NB4 (cell line): Measurements from ENCODE around the gene TAPT1.

Experiments
- DNase-seq: peaks from one replicate; pipeline ENCODE4 v3.0.0; 2010; ENCODE audit warnings: low read depth
- H3K4me3 ChIP-seq: one replicate; pipeline ENCODE4 v1.5.1; 2011; ENCODE audit warnings: mild to moderate bottlenecking, low read depth, low read length, moderate library complexity
- MYC ChIP-seq: IDR thresholded peaks from 2 replicates; pipeline ENCODE4 v1.6.1; 2011; ENCODE audit warnings: low read depth, low read length
- POLR2A ChIP-seq: IDR thresholded peaks from 2 replicates; pipeline ENCODE4 v1.6.1; 2011; ENCODE audit warnings: mild to moderate bottlenecking; ENCODE audit not compliant: insufficient read length; ENCODE audit errors: extremely low read depth
- TF ChIP-seq, protein P1 (sequence below): IDR thresholded peaks from 2 replicates; pipeline ENCODE4 v1.6.1; 2011; ENCODE audit warnings: low read depth, low read length
- TF ChIP-seq, protein P2 (sequence below): IDR thresholded peaks from one replicate; pipeline ENCODE4 v1.5.1; 2012; ENCODE audit warnings: low read depth, low read length

The TAPT1 gene

DNA sequence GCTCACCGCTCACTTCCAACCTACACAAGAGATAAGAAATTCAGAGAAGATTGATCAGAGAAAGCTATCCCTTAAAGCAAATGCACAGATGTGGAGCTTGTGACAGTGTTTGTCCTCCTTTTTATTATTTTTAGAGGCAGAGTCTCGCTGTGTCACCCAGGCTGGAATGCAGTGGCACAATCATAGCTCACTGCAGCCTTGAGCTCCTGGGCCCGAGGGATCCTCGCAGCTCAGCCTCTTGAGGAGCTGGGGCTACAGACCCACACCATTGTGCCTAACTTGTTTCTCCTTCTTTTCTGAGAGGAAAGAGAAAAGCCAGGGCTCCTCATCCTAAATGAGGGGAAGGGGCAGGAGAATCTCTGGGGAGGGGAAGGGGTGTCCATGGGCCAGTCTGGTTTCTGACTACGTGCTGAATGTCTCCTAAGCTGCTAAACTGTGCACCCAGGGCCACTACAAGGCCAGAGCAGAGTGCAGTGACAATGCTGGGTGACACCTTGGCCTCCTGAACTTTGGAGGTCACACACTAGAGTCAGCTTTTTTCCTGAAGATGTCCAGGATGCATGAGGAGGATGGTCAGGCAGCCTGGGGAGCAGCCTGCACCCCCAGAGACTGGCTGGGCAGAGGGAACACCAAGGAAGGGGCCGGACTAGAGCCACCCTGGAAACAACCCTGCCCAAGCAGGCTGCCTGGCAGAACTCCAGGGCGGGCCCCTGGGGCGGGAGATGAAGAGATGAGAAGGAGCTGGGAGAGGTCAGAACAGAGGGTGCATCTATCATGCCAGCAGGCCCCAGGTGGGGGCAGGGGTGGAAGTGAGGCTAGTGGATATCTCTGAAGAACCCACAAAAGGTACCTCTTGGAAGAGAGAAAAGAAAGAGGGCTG is 87.0 kb downstream of the TAPT1 start:
- DNase-seq = no peak
- no peak overlapping the region for H3K4me3 ChIP-seq
- TF ChIP-seq MYC (no peak), POLR2A (no peak)
- TF ChIP-seq, protein P1, sequence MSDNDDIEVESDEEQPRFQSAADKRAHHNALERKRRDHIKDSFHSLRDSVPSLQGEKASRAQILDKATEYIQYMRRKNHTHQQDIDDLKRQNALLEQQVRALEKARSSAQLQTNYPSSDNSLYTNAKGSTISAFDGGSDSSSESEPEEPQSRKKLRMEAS = no peak
- TF ChIP-seq, protein P2, sequence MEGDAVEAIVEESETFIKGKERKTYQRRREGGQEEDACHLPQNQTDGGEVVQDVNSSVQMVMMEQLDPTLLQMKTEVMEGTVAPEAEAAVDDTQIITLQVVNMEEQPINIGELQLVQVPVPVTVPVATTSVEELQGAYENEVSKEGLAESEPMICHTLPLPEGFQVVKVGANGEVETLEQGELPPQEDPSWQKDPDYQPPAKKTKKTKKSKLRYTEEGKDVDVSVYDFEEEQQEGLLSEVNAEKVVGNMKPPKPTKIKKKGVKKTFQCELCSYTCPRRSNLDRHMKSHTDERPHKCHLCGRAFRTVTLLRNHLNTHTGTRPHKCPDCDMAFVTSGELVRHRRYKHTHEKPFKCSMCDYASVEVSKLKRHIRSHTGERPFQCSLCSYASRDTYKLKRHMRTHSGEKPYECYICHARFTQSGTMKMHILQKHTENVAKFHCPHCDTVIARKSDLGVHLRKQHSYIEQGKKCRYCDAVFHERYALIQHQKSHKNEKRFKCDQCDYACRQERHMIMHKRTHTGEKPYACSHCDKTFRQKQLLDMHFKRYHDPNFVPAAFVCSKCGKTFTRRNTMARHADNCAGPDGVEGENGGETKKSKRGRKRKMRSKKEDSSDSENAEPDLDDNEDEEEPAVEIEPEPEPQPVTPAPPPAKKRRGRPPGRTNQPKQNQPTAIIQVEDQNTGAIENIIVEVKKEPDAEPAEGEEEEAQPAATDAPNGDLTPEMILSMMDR = no peak

DNA sequence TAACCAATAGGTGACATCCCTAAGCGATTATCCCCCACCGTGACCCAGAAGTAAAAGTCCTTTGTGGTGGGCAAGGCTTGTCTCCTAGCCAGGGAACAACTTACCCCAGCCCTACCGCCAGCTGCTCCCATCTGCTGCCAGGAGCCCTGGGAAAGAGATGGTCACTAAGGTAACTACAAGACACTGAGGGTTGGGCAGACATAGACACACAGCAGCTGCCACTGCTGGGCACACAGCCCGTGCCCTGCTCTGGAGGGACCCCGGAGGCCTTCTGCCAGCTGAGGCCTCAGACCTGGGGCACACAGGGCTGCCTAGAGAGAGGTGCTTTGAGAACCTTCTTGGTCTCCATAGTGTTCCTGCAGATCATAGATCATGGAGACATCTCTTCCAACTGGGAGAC is 89.4 kb downstream of the TAPT1 start:
- TF ChIP-seq, protein P1 = no peak
- no peak for TF ChIP-seq MYC
- no peak for TF ChIP-seq POLR2A
- TF ChIP-seq, protein P2 = no peak
- no peak overlapping the region for H3K4me3 ChIP-seq
- DNase-seq = no peak

DNA sequence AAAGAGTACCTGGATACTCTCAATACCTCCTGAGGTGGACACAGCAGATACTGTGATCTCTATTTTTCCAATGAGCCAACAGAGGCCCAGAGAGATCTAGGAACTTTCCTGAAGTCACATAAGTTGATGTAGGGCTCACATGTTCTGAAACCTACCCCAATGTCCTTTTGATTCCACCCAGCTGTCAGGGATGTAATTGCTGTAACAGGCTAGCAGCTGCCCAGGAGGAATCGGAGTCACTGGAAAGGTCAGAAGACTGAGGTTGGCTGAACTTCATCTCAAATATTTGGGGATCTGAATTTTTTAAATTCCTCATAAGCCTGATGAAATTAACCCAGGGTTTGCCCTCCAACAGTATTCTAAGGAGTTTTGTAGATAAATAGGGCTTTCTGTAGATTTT is 90.0 kb downstream of the TAPT1 start:
- TF ChIP-seq MYC (no peak), POLR2A (no peak)
- TF ChIP-seq, protein P2 = no peak
- no peak overlapping the region for H3K4me3 ChIP-seq
- no peak for DNase-seq

DNA sequence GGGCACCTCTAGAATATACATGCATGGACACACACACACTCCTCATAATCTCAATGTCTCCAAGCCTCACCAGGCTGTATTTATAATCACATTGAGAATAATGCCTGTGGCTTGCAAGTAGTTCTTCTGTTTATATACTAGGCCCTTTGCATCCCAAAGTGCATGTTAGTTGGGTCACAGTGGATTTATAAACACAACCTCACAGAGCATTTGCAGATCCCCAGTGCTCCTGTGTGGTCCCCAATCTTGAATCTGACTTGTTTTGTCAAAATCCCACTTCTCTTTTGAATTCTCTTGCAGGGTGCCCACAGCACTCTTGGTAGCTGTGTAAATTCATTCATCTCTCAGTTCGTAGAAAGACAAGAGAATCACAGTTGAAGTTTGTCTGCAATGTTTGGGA is 92.9 kb downstream of the TAPT1 start:
- H3K4me3 ChIP-seq = no peak overlapping the region
- no peak for DNase-seq
- TF ChIP-seq, protein P2 = no peak
- TF ChIP-seq POLR2A (no peak), MYC (no peak)
- TF ChIP-seq, protein P1 = no peak

DNA sequence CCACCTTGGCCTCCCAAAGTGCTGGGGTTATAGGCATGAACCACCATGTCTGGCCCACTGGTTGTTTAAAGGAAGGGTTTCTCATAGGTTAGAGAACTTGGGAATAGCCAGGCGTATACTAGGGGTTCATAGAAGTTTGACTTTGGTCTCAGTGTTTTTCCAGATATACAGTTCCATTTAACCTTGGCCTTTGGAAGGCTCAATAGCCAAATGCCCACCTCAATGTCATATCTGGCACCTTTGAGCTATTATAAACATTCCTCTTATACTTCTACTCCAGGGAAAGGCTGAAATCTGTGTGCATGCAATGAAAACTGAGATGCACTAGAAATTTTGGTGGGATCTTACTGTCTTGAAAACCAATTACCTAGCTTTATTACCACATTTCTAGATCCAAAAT is 95.0 kb downstream of the TAPT1 start:
- TF ChIP-seq MYC (no peak), POLR2A (no peak)
- TF ChIP-seq, protein P1 = no peak
- TF ChIP-seq, protein P2 = no peak
- no peak overlapping the region for H3K4me3 ChIP-seq
- no peak for DNase-seq
